ENCODE data around the gene C9orf57. TPM values are rescaled to one million over a fixed set of nuclear protein-coding genes. Genes with fewer than 3 reads are reported as not detected.
"Not testable (repeated sequence)": the region's sequence is repeated elsewhere in the genome, so short reads cannot be mapped to it uniquely, and the experiment has no call there.

The C9orf57 gene
- total RNA-seq, 1 donor from 2014 or later = not detected

DNA sequence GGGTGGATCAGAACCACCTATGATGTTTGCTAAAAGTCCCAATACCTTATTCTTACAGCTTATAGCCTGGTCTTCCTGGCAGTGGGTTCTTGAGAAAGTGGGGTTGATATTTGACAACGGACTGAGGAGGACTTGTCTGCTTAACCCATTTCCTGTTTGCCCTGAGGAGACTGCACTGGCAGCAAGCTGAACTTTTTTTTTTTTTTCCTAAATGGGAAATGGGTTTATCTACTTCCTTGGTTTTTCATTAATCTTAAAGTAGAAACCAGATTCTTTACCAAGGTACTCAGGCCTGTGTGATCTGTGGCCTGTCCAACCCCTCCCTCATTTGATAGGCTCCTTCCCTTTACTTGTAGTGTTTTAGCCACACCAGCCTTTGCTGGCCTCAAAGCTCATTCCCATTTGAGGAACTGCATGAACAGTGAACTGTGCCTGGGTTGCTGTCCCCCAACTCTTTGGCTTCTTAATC, 47.1 kb downstream of the C9orf57 start:
- no peak for DNase-seq (ENCODE audit: extremely low spot score, unreplicated experiment)
- Mint-ChIP-seq H3K27me3 (ENCODE audit: unreplicated experiment) (no peaks in the 10 kb centered on the region), H3K27ac (ENCODE audit: unreplicated experiment) (no peak overlapping the region), H3K4me3 (ENCODE audit: unreplicated experiment) (no peak overlapping the region), H3K4me1 (ENCODE audit: unreplicated experiment) (no peaks in the 10 kb centered on the region), H3K9me3 (ENCODE audit: unreplicated experiment) (no peaks in the 10 kb centered on the region), H3K36me3 (ENCODE audit: unreplicated experiment) (no peaks in the 10 kb centered on the region)
- TF ChIP-seq, protein P1, sequence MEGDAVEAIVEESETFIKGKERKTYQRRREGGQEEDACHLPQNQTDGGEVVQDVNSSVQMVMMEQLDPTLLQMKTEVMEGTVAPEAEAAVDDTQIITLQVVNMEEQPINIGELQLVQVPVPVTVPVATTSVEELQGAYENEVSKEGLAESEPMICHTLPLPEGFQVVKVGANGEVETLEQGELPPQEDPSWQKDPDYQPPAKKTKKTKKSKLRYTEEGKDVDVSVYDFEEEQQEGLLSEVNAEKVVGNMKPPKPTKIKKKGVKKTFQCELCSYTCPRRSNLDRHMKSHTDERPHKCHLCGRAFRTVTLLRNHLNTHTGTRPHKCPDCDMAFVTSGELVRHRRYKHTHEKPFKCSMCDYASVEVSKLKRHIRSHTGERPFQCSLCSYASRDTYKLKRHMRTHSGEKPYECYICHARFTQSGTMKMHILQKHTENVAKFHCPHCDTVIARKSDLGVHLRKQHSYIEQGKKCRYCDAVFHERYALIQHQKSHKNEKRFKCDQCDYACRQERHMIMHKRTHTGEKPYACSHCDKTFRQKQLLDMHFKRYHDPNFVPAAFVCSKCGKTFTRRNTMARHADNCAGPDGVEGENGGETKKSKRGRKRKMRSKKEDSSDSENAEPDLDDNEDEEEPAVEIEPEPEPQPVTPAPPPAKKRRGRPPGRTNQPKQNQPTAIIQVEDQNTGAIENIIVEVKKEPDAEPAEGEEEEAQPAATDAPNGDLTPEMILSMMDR (IDR thresholded peaks at IDR 0.05) = no peak

DNA sequence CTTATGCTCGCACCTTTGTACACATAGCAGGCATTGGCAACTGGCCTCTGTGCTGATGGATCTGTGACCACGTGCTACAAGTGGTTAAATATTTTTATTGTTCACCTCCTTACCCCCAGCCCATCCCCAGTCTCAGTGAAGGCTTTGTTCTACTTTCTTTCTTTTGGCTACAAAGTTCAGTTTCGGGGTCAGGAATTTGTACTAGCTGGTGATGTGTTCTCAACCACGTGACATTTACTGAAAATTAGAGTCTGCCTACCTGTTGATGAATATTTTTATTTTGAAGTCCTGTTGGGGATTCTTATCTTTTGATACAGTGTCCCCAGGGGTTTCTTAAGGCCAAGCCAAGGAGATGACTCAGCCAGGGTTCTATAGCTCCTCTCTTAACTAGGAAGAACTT, 47.8 kb downstream of the C9orf57 start:
- Mint-ChIP-seq H3K4me3 (ENCODE audit: unreplicated experiment) (no peak overlapping the region), H3K4me1 (ENCODE audit: unreplicated experiment) (no peaks in the 10 kb centered on the region), H3K27ac (ENCODE audit: unreplicated experiment) (no peak overlapping the region), H3K27me3 (ENCODE audit: unreplicated experiment) (no peaks in the 10 kb centered on the region), H3K36me3 (ENCODE audit: unreplicated experiment) (no peaks in the 10 kb centered on the region), H3K9me3 (ENCODE audit: unreplicated experiment) (no peaks in the 10 kb centered on the region)
- TF ChIP-seq, protein P1 (IDR thresholded peaks at IDR 0.05) = no peak
- DNase-seq (ENCODE audit: extremely low spot score, unreplicated experiment) = no peak

GRCh38 chr9:72007726-72008125, 52.7 kb downstream of the C9orf57 start:
- H3K27me3 Mint-ChIP-seq (ENCODE audit: unreplicated experiment); H3K27ac Mint-ChIP-seq (ENCODE audit: unreplicated experiment); H3K9me3 Mint-ChIP-seq (ENCODE audit: unreplicated experiment); H3K4me3 Mint-ChIP-seq (ENCODE audit: unreplicated experiment); H3K36me3 Mint-ChIP-seq (ENCODE audit: unreplicated experiment); DNase-seq (ENCODE audit: extremely low spot score, unreplicated experiment); H3K4me1 Mint-ChIP-seq (ENCODE audit: unreplicated experiment): not testable (repeated sequence)

DNA sequence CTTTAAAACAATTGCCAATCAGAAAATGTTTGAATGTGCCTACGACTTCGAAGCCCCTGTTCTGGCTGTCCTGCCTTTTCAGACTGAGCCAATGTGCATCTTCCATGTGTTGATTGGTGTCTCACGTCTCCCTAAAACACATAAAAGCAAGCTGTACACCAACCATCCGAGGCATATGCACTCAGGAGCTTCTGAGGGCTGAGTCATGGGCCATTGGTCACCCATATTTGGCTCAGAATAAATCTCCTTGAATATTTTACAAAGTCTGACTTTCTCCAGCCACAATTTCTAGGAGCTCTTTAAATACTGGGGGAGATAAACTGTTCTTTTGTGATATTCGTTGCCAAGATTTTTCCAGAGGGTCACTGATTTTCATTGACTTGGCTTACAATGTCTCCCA, 53.9 kb downstream of the C9orf57 start:
- no peak overlapping the region for H3K4me3 Mint-ChIP-seq (ENCODE audit: unreplicated experiment)
- H3K27ac Mint-ChIP-seq (ENCODE audit: unreplicated experiment) = no peak overlapping the region
- H3K4me1 Mint-ChIP-seq (ENCODE audit: unreplicated experiment) = no peaks in the 10 kb centered on the region
- no peaks in the 10 kb centered on the region for H3K36me3 Mint-ChIP-seq (ENCODE audit: unreplicated experiment)
- DNase-seq (ENCODE audit: extremely low spot score, unreplicated experiment) = no peak
- no peaks in the 10 kb centered on the region for H3K9me3 Mint-ChIP-seq (ENCODE audit: unreplicated experiment)
- no peaks in the 10 kb centered on the region for H3K27me3 Mint-ChIP-seq (ENCODE audit: unreplicated experiment)
- TF ChIP-seq, protein P1 (IDR thresholded peaks at IDR 0.05) = no peak

DNA sequence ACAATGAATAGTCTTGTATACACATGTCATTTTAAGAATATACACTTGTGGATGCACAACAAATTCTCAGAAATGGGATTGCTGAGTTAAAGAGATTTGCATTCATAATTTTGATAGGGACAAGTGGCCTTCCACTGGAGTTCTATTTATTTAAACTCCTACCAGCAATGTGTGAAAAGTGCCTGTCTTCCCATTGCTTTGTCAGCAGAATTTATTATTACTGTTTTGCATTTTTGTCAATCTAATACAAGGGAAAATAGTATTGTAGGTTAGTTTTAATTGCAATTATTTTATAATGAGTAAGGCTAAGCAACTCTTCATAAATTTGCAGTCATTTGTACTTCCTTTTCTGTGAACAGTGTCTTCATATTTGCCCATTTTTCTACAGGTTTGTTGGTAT, 55.0 kb downstream of the C9orf57 start:
- TF ChIP-seq, protein P1 (IDR thresholded peaks at IDR 0.05) = no peak
- no peaks in the 10 kb centered on the region for H3K27me3 Mint-ChIP-seq (ENCODE audit: unreplicated experiment)
- H3K36me3 Mint-ChIP-seq (ENCODE audit: unreplicated experiment) = no peaks in the 10 kb centered on the region
- H3K9me3 Mint-ChIP-seq (ENCODE audit: unreplicated experiment) = no peaks in the 10 kb centered on the region
- no peak overlapping the region for H3K4me3 Mint-ChIP-seq (ENCODE audit: unreplicated experiment)
- no peak for DNase-seq (ENCODE audit: extremely low spot score, unreplicated experiment)
- no peak overlapping the region for H3K27ac Mint-ChIP-seq (ENCODE audit: unreplicated experiment)
- H3K4me1 Mint-ChIP-seq (ENCODE audit: unreplicated experiment) = no peaks in the 10 kb centered on the region

Other genes starting within 250 kb of the C9orf57 start
- 15.6 and 16.2 TPM in 2 replicates for gene ABHD17B, start 149.4 kb downstream of the C9orf57 start, total RNA-seq
- 10.8 and 11.6 TPM in 2 replicates for gene C9orf85, start 149.0 kb downstream of the C9orf57 start, total RNA-seq
- not detected in 2 replicates for gene GDA, start 88.8 kb upstream of the C9orf57 start, total RNA-seq